HL-60 (cell line): ENCODE results near the gene ROR1.

ENCODE experiments used
- POLR2AphosphoS5 ChIP-seq: IDR thresholded peaks from 2 replicates; pipeline ENCODE4 v1.6.1; 2012; ENCODE audit warnings: low read depth
- REST ChIP-seq: IDR thresholded peaks from 2 replicates; pipeline ENCODE4 v1.6.1; 2012; ENCODE audit warnings: low read depth; ENCODE audit not compliant: insufficient replicate concordance
- SPI1 ChIP-seq: IDR thresholded peaks from 2 replicates; pipeline ENCODE4 v1.6.1; 2012; ENCODE audit warnings: low read depth, mild to moderate bottlenecking, borderline replicate concordance
- TF ChIP-seq, protein P1 (sequence below): IDR thresholded peaks from one replicate; pipeline ENCODE4 v1.5.1; 2011; ENCODE audit warnings: low read length, control low read depth, inconsistent platforms; ENCODE audit not compliant: insufficient read depth

DNA sequence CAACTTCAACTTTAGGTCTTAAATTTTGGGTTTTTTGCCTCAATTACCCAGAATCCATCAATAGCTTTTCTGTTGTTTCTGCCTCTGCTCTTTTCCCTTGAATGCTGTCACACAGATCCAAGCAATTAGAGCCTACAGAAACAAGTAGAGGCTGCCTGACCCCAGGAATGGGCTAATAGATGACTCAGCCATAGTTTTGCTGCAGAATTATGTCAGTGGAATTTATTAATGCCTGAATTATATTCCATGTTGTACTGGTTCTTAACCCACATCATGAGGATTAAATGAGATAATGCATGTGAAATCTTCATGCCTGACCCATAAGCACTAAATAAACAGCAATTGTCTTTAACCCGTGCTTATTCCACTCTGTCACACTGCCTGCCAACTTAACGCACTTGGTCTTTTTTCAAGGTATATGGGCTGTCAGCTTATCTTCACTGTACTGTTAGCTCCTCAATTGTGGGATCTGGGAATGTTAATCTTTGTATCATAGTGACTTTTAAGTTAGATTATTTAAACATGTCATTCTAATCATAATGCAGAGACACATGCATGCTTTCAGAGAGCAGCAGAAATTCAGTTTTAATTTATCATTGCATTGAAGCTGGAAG is 213.3 kb downstream of the ROR1 start:
- TF ChIP-seq REST (no peak), POLR2AphosphoS5 (no peak), SPI1 (no peak)
- TF ChIP-seq, protein P1, sequence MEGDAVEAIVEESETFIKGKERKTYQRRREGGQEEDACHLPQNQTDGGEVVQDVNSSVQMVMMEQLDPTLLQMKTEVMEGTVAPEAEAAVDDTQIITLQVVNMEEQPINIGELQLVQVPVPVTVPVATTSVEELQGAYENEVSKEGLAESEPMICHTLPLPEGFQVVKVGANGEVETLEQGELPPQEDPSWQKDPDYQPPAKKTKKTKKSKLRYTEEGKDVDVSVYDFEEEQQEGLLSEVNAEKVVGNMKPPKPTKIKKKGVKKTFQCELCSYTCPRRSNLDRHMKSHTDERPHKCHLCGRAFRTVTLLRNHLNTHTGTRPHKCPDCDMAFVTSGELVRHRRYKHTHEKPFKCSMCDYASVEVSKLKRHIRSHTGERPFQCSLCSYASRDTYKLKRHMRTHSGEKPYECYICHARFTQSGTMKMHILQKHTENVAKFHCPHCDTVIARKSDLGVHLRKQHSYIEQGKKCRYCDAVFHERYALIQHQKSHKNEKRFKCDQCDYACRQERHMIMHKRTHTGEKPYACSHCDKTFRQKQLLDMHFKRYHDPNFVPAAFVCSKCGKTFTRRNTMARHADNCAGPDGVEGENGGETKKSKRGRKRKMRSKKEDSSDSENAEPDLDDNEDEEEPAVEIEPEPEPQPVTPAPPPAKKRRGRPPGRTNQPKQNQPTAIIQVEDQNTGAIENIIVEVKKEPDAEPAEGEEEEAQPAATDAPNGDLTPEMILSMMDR, result no peak
